NCI-H1092 treated with DMSO at 0.1 percent for 48 hours (cell line): ENCODE data around the gene EXOC6B.

Experiments used
- DNase-seq: peaks from one replicate; lab custom pipeline; 2025; lab: John Stamatoyannopoulos, UW

The EXOC6B gene

GRCh38 chr2:72828840-72829507 lies 3.1 kb upstream of the EXOC6B start:
- no peak for DNase-seq

- no peak for DNase-seq
These were observed 2.3 kb upstream of the EXOC6B start for GRCh38 chr2:72827966-72828646.

GRCh38 chr2:72827487-72827886 lies 1.7 kb upstream of the EXOC6B start:
- DNase-seq: no peak

GRCh38 chr2:72826156-72826477 lies 284 bp upstream of the EXOC6B start:
- no peak for DNase-seq

- no peak for DNase-seq
These were observed 1.5 kb downstream of the EXOC6B start for GRCh38 chr2:72824224-72824842.

- DNase-seq: no peak
These were observed 3.0 kb downstream of the EXOC6B start for GRCh38 chr2:72822794-72823193.

- no peak for DNase-seq
These were observed 3.9 kb downstream of the EXOC6B start for GRCh38 chr2:72821983-72822382.

- DNase-seq: no peak
These were observed 4.7 kb downstream of the EXOC6B start for GRCh38 chr2:72821118-72821517.

- no peak for DNase-seq
These were observed 6.3 kb downstream of the EXOC6B start for GRCh38 chr2:72819501-72819900.

GRCh38 chr2:72815655-72816278 lies 10.1 kb downstream of the EXOC6B start:
- DNase-seq: no peak

- no peak for DNase-seq
These were observed 12.0 kb downstream of the EXOC6B start for GRCh38 chr2:72813841-72814240.

GRCh38 chr2:72810165-72810564 lies 15.7 kb downstream of the EXOC6B start:
- no peak for DNase-seq

- no peak for DNase-seq
These were observed 16.7 kb downstream of the EXOC6B start for GRCh38 chr2:72809095-72809494.

GRCh38 chr2:72806280-72806945 lies 19.4 kb downstream of the EXOC6B start:
- no peak for DNase-seq

GRCh38 chr2:72803626-72804320 lies 22.1 kb downstream of the EXOC6B start:
- DNase-seq: no peak

GRCh38 chr2:72803151-72803550 lies 22.7 kb downstream of the EXOC6B start:
- DNase-seq: no peak

GRCh38 chr2:72800492-72800891 lies 25.3 kb downstream of the EXOC6B start:
- DNase-seq: no peak

- no peak for DNase-seq
These were observed 28.1 kb downstream of the EXOC6B start for GRCh38 chr2:72797740-72798139.

GRCh38 chr2:72796766-72797165 lies 29.1 kb downstream of the EXOC6B start:
- no peak for DNase-seq

- no peak for DNase-seq
These were observed 31.3 kb downstream of the EXOC6B start for GRCh38 chr2:72794572-72794971.

- no peak for DNase-seq
These were observed 31.9 kb downstream of the EXOC6B start for GRCh38 chr2:72793798-72794440.
